ENCODE measurements around the gene TMEM178B. TPM values are rescaled to one million over a fixed set of nuclear protein-coding genes. Genes with fewer than 3 reads are reported as not detected.

TMEM178B gene
- total and polyA plus RNA-seq, 9 donors, result 0.10 to 1.6 (median 0.30) TPM

- Histone ChIP-seq H3K4me3 (no peak overlapping the region), H3K4me1 (ENCODE audit: insufficient read depth) (no peaks in the 10 kb centered on the region), H3K27me3 (no peaks in the 10 kb centered on the region), H3K36me3 (no peaks in the 10 kb centered on the region), H3K9me3 (no peaks in the 10 kb centered on the region), H3K27ac (no peak overlapping the region)
- intact Hi-C loops (cut with DNase I), result loop anchor here in 1 of 4 donors (10.0 kb wide), 1 partner anchor 798 kb away; no protein-coding TSS in a partner anchor
- DNase-seq, result no peak
- TF ChIP-seq CTCF (IDR thresholded peaks at IDR 0.05) (no peak), POLR2A (IDR thresholded peaks at IDR 0.05) (no peak), EP300 (IDR thresholded peaks at IDR 0.05) (no peak)
Measured at GRCh38 chr7:141406347-141406746, 332.5 kb downstream of the TMEM178B start.

- H3K36me3 ChIP-seq, result no peaks in the 10 kb centered on the region
- TF ChIP-seq POLR2A (IDR thresholded peaks at IDR 0.05), result no peak
- no peak for TF ChIP-seq CTCF (IDR thresholded peaks at IDR 0.05)
- no peak for TF ChIP-seq EP300 (IDR thresholded peaks at IDR 0.05)
- no peak overlapping the region for H3K4me3 ChIP-seq
- intact Hi-C loops (cut with DNase I), result loop anchor here in 1 of 4 donors (10.0 kb wide), 1 partner anchor 797 kb away; no protein-coding TSS in a partner anchor
- no peak overlapping the region for H3K27ac ChIP-seq
- H3K9me3 ChIP-seq, result no peaks in the 10 kb centered on the region
- 78 to 79% (median 79%) methylated on average over 3 of the region's 3 CpGs for WGBS, 3 donors
- no peaks in the 10 kb centered on the region for H3K27me3 ChIP-seq
- no peaks in the 10 kb centered on the region for H3K4me1 ChIP-seq (ENCODE audit: insufficient read depth)
- no peak for DNase-seq
Measured at GRCh38 chr7:141407893-141408292, 334.0 kb downstream of the TMEM178B start.

- Histone ChIP-seq H3K27ac (no peak overlapping the region), H3K36me3 (no peaks in the 10 kb centered on the region), H3K4me3 (no peak overlapping the region), H3K4me1 (ENCODE audit: insufficient read depth) (no peaks in the 10 kb centered on the region), H3K27me3 (no peaks in the 10 kb centered on the region), H3K9me3 (no peaks in the 10 kb centered on the region)
- 16 to 27% (median 25%) methylated on average over 3 of the region's 3 CpGs for WGBS, 3 donors
- intact Hi-C loops (cut with DNase I), result loop anchor here in 1 of 4 donors (10.0 kb wide), 1 partner anchor 796 kb away; no protein-coding TSS in a partner anchor
- no peak for DNase-seq
- no peak for TF ChIP-seq EP300 (IDR thresholded peaks at IDR 0.05)
- no peak for TF ChIP-seq CTCF (IDR thresholded peaks at IDR 0.05)
- TF ChIP-seq POLR2A (IDR thresholded peaks at IDR 0.05), result no peak
Measured at GRCh38 chr7:141408440-141408839, 334.6 kb downstream of the TMEM178B start.

- DNase-seq, result no peak
- WGBS, 3 donors, result 50 to 65% (median 52%) methylated on average over 1 of the region's 1 CpG
Measured at GRCh38 chr7:141409219-141409618, 335.4 kb downstream of the TMEM178B start.

GRCh38 chr7:141409801-141410329 lies 336.0 kb downstream of the TMEM178B start:
- Histone ChIP-seq H3K27ac (no peak overlapping the region), H3K27me3 (no peaks in the 10 kb centered on the region), H3K9me3 (no peaks in the 10 kb centered on the region), H3K4me3 (no peak overlapping the region), H3K36me3 (no peaks in the 10 kb centered on the region), H3K4me1 (ENCODE audit: insufficient read depth) (no peaks in the 10 kb centered on the region)
- WGBS, 3 donors, result 20 to 29% (median 26%) methylated on average over 10 of the region's 10 CpGs
- no peak for DNase-seq
- intact Hi-C loops (cut with DNase I), result loop anchor here in 1 of 4 donors (10.0 kb wide), 1 partner anchor 795 kb away; no protein-coding TSS in a partner anchor
- TF ChIP-seq POLR2A (IDR thresholded peaks at IDR 0.05) (no peak), EP300 (IDR thresholded peaks at IDR 0.05) (no peak), CTCF (IDR thresholded peaks at IDR 0.05) (no peak)

More at GRCh38 chr7:141409219-141409618, 335.4 kb downstream of the TMEM178B start:
- no peak for TF ChIP-seq EP300 (IDR thresholded peaks at IDR 0.05)
- no peaks in the 10 kb centered on the region for H3K4me1 ChIP-seq (ENCODE audit: insufficient read depth)
- no peak overlapping the region for H3K4me3 ChIP-seq
- no peaks in the 10 kb centered on the region for H3K9me3 ChIP-seq
- H3K27ac ChIP-seq, result no peak overlapping the region
- H3K36me3 ChIP-seq, result no peaks in the 10 kb centered on the region
- intact Hi-C loops (cut with DNase I), result loop anchor here in 1 of 4 donors (10.0 kb wide), 1 partner anchor 796 kb away; no protein-coding TSS in a partner anchor
- no peaks in the 10 kb centered on the region for H3K27me3 ChIP-seq

All from ovary (tissue), 9 donors.